Breast epithelium (tissue), 4 donors: Measurements from ENCODE around the gene DUSP28. TPM values are rescaled to one million over a fixed set of nuclear protein-coding genes. Genes with fewer than 3 reads are reported as not detected.

Source experiments
- DNase-seq, 2 donors: peaks; one replicate each; pipeline ENCODE4 v3.0.0-alpha.2; 2019; ENCODE audit warnings: low spot score in 2 of 2
- H3K27ac ChIP-seq, 2 donors: fragments of 200-600 bp; sonication (generic) in 1 of 2; one replicate each; pipeline ENCODE4 v1.5.1; 2016 to 2019; ENCODE audit warnings: mild to moderate bottlenecking in 1 of 2
- H3K27me3 ChIP-seq, 2 donors: fragments of 200-600 bp; sonication (generic) in 1 of 2; one replicate each; pipeline versions ENCODE4 v1.5.1 to v1.6.0; 2017 to 2019; ENCODE audit warnings: control low read depth in 1 of 2, mild to moderate bottlenecking in 1 of 2
- H3K36me3 ChIP-seq: fragments of 200-600 bp; one replicate; pipeline ENCODE4 v1.5.1; 2019
- H3K4me1 ChIP-seq, 2 donors: fragments of 200-600 bp; sonication (generic); one replicate each; pipeline ENCODE4 v1.5.1; 2016 to 2019; ENCODE audit warnings: control low read depth in 1 of 2
- H3K4me3 ChIP-seq, 3 donors: fragments of 200-600 bp; sonication (generic); 1 replicate in 2 of 3; 2 replicates in 1 of 3; pipeline ENCODE4 v1.5.1; 2016 to 2019; ENCODE audit warnings: mild to moderate bottlenecking in 3 of 3, moderate library complexity in 2 of 3
- H3K9me3 ChIP-seq, 2 donors: fragments of 200-600 bp; sonication (generic) in 1 of 2; one replicate each; pipeline ENCODE4 v1.5.1; 2016 to 2019; ENCODE audit warnings: control low read depth in 1 of 2
- CTCF ChIP-seq, 3 donors: fragments of 450-650 bp; IDR thresholded peaks; one replicate each; pipeline ENCODE4 v1.5.1; 2016 to 2017; ENCODE audit warnings: antibody characterized with exemption in 3 of 3, mild to moderate bottlenecking in 3 of 3, moderate library complexity in 3 of 3
- POLR2A ChIP-seq: fragments of 450-650 bp; IDR thresholded peaks from one replicate; pipeline ENCODE4 v1.6.1; 2016; ENCODE audit warnings: antibody characterized with exemption, mild to moderate bottlenecking, moderate library complexity
- POLR2AphosphoS5 ChIP-seq, 3 donors: sonication (generic); formaldehyde crosslinking; IDR thresholded peaks; one replicate each; pipeline ENCODE4 v1.6.1; 2017; ENCODE audit warnings: antibody characterized with exemption in 3 of 3
- intact Hi-C: fragments of 100-400 bp; cut with DNase I; formaldehyde crosslinking; loops from one replicate; pipeline ENCODE4 v1.15.1; 2023; ENCODE audit warnings: low total_unique reads
- total RNA-seq, 3 donors: library from RNA; depleted of rRNA; stranded (reverse); fragments of >200 nt; gene quantifications; one replicate each; pipeline ENCODE4 v1.1.0, GENCODE V29; 2016

DUSP28 gene
- total RNA-seq, 3 donors from 2014 or later: 5.9 to 8.8 (median 6.9) TPM

- no peaks in the 10 kb centered on the region for H3K36me3 ChIP-seq
- no peak overlapping the region for H3K4me3 ChIP-seq
- no peaks in the 10 kb centered on the region for H3K9me3 ChIP-seq
- intact Hi-C loops: no loop called here
- peaks cover 0 to 7% of the 10 kb centered on the region in 2 donors for H3K4me1 ChIP-seq
- TF ChIP-seq CTCF (IDR thresholded peaks at IDR 0.05) (no peak), POLR2AphosphoS5 (IDR thresholded peaks at IDR 0.05) (no peak), POLR2A (no peak)
- H3K27me3 ChIP-seq: no peaks in the 10 kb centered on the region
- peak overlapping the region in 1 of 2 donors; percentile 85 for H3K27ac ChIP-seq
- DNase-seq: no peak
These were observed 18.3 kb downstream of the DUSP28 start for GRCh38 chr2:240578488-240578887.

GRCh38 chr2:240579071-240579762, 19.1 kb downstream of the DUSP28 start:
- peak overlapping the region; percentile 71 to 85 for H3K27ac ChIP-seq
- intact Hi-C loops: no loop called here
- H3K4me1 ChIP-seq: peaks cover 0 to 7% of the 10 kb centered on the region in 2 donors
- H3K4me3 ChIP-seq: no peak overlapping the region
- DNase-seq: no peak
- no peaks in the 10 kb centered on the region for H3K27me3 ChIP-seq
- no peaks in the 10 kb centered on the region for H3K9me3 ChIP-seq
- H3K36me3 ChIP-seq: no peaks in the 10 kb centered on the region
- TF ChIP-seq POLR2AphosphoS5 (IDR thresholded peaks at IDR 0.05) (no peak), POLR2A (no peak), CTCF (IDR thresholded peaks at IDR 0.05) (no peak)

- intact Hi-C loops: no loop called here
- Histone ChIP-seq H3K27me3 (no peaks in the 10 kb centered on the region), H3K27ac (peak overlapping the region; percentile 71 to 85), H3K4me1 (peaks cover 7 to 13% of the 10 kb centered on the region in 2 donors), H3K36me3 (no peaks in the 10 kb centered on the region), H3K4me3 (peak overlapping the region in 1 of 3 donors; percentile 13), H3K9me3 (no peaks in the 10 kb centered on the region)
- TF ChIP-seq POLR2A: no peak
- no peak for TF ChIP-seq CTCF (IDR thresholded peaks at IDR 0.05)
- peak in 1 of 3 donors; percentile 5 for TF ChIP-seq POLR2AphosphoS5 (IDR thresholded peaks at IDR 0.05)
- peak in 1 of 2 donors; percentile 57 for DNase-seq
These were observed 19.8 kb downstream of the DUSP28 start for GRCh38 chr2:240579771-240580614.

- no peak for DNase-seq
- intact Hi-C loops: no loop called here
- Histone ChIP-seq H3K4me3 (no peak overlapping the region), H3K36me3 (no peaks in the 10 kb centered on the region), H3K4me1 (peaks cover 13 to 17% of the 10 kb centered on the region in 2 donors), H3K27ac (no peak overlapping the region), H3K27me3 (no peaks in the 10 kb centered on the region), H3K9me3 (no peaks in the 10 kb centered on the region)
- no peak for TF ChIP-seq POLR2A
- no peak for TF ChIP-seq CTCF (IDR thresholded peaks at IDR 0.05)
- TF ChIP-seq POLR2AphosphoS5 (IDR thresholded peaks at IDR 0.05): no peak
These were observed 21.7 kb downstream of the DUSP28 start for GRCh38 chr2:240581811-240582210.

- no peaks in the 10 kb centered on the region for H3K36me3 ChIP-seq
- intact Hi-C loops: no loop called here
- no peak for DNase-seq
- H3K27ac ChIP-seq: no peak overlapping the region
- no peak overlapping the region for H3K4me3 ChIP-seq
- peaks cover 17 to 24% of the 10 kb centered on the region in 2 donors for H3K4me1 ChIP-seq
- TF ChIP-seq POLR2AphosphoS5 (IDR thresholded peaks at IDR 0.05) (no peak), CTCF (IDR thresholded peaks at IDR 0.05) (no peak), POLR2A (no peak)
- no peaks in the 10 kb centered on the region for H3K27me3 ChIP-seq
- H3K9me3 ChIP-seq: no peaks in the 10 kb centered on the region
These were observed 22.6 kb downstream of the DUSP28 start for GRCh38 chr2:240582781-240583180.
